ENCODE results near the gene RHEB.

Gene RHEB

DNA sequence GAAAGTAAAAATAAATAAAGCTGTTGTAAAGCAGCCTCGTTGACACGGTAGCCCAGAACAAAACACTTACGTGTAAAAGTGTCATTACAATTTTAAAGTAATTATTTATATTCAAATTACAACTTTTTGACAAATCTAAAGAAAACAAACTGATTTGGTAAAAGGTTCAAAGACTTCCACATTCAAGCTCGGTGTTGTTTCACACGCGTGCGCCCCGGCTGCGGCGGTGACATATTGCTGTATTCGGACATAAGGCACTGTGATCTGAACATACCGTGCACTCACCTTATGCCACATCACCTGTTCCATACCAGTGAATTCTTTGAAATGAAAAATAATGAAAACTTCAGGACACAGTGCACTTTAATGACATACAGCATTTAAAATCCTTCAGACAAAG lies 36.9 kb upstream of the RHEB start:
- H3K27ac ChIP-seq (replicated peaks): no peak overlapping the region
- DNase-seq (ENCODE audit: low read depth in 1 of 2, low spot score in 1 of 2): no peak
- no peaks in the 10 kb centered on the region for H3K27me3 ChIP-seq (ENCODE audit: insufficient read depth, poor library complexity, severe bottlenecking)
- no peak overlapping the region for H3K4me3 ChIP-seq (replicated peaks; ENCODE audit: insufficient read depth, low read length)
- TF ChIP-seq, protein P1, sequence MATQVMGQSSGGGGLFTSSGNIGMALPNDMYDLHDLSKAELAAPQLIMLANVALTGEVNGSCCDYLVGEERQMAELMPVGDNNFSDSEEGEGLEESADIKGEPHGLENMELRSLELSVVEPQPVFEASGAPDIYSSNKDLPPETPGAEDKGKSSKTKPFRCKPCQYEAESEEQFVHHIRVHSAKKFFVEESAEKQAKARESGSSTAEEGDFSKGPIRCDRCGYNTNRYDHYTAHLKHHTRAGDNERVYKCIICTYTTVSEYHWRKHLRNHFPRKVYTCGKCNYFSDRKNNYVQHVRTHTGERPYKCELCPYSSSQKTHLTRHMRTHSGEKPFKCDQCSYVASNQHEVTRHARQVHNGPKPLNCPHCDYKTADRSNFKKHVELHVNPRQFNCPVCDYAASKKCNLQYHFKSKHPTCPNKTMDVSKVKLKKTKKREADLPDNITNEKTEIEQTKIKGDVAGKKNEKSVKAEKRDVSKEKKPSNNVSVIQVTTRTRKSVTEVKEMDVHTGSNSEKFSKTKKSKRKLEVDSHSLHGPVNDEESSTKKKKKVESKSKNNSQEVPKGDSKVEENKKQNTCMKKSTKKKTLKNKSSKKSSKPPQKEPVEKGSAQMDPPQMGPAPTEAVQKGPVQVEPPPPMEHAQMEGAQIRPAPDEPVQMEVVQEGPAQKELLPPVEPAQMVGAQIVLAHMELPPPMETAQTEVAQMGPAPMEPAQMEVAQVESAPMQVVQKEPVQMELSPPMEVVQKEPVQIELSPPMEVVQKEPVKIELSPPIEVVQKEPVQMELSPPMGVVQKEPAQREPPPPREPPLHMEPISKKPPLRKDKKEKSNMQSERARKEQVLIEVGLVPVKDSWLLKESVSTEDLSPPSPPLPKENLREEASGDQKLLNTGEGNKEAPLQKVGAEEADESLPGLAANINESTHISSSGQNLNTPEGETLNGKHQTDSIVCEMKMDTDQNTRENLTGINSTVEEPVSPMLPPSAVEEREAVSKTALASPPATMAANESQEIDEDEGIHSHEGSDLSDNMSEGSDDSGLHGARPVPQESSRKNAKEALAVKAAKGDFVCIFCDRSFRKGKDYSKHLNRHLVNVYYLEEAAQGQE (IDR thresholded peaks at IDR 0.05; ENCODE audit: insufficient replicate concordance, low read depth): no peak
- no peak for TF ChIP-seq POLR2AphosphoS5 (IDR thresholded peaks at IDR 0.05; ENCODE audit: low read depth)
- TF ChIP-seq, protein P2, sequence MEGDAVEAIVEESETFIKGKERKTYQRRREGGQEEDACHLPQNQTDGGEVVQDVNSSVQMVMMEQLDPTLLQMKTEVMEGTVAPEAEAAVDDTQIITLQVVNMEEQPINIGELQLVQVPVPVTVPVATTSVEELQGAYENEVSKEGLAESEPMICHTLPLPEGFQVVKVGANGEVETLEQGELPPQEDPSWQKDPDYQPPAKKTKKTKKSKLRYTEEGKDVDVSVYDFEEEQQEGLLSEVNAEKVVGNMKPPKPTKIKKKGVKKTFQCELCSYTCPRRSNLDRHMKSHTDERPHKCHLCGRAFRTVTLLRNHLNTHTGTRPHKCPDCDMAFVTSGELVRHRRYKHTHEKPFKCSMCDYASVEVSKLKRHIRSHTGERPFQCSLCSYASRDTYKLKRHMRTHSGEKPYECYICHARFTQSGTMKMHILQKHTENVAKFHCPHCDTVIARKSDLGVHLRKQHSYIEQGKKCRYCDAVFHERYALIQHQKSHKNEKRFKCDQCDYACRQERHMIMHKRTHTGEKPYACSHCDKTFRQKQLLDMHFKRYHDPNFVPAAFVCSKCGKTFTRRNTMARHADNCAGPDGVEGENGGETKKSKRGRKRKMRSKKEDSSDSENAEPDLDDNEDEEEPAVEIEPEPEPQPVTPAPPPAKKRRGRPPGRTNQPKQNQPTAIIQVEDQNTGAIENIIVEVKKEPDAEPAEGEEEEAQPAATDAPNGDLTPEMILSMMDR (IDR thresholded peaks at IDR 0.05; ENCODE audit: insufficient read depth, low read length): no peak

DNA sequence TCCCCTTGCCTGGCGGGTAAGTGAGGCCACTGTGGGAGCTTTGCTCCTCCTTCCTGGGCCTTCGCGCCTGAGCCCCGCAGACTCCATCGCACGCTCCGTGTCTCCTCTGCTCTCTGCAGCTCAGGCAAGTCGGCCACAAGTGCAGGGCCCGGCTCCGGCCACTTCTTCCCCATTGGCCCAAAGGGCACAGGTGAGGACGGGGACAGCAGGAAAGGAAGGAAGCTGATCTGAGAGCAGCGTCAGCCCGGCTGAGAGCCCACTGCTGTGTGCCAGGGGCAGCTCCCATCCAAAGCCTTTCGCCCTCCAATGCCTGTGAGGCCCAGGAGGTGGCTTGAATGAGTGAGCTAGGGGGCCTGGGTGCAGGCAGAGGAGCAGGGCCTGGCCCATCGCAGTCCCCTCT lies 33.7 kb upstream of the RHEB start:
- H3K27me3 ChIP-seq (ENCODE audit: insufficient read depth, poor library complexity, severe bottlenecking): no peaks in the 10 kb centered on the region
- no peak for TF ChIP-seq SPI1 (IDR thresholded peaks at IDR 0.05; ENCODE audit: borderline replicate concordance, low read depth)
- TF ChIP-seq, protein P1 (IDR thresholded peaks at IDR 0.05; ENCODE audit: insufficient replicate concordance, low read depth): no peak
- TF ChIP-seq GABPA (IDR thresholded peaks at IDR 0.05; ENCODE audit: low read depth): no peak
- TF ChIP-seq, protein P2 (IDR thresholded peaks at IDR 0.05; ENCODE audit: insufficient read depth, low read length): no peak
- no peak for TF ChIP-seq POLR2AphosphoS5 (IDR thresholded peaks at IDR 0.05; ENCODE audit: low read depth)
- no peak overlapping the region for H3K27ac ChIP-seq (replicated peaks)
- no peak overlapping the region for H3K4me3 ChIP-seq (replicated peaks; ENCODE audit: insufficient read depth, low read length)
- no peak for DNase-seq (ENCODE audit: low read depth in 1 of 2, low spot score in 1 of 2)

DNA sequence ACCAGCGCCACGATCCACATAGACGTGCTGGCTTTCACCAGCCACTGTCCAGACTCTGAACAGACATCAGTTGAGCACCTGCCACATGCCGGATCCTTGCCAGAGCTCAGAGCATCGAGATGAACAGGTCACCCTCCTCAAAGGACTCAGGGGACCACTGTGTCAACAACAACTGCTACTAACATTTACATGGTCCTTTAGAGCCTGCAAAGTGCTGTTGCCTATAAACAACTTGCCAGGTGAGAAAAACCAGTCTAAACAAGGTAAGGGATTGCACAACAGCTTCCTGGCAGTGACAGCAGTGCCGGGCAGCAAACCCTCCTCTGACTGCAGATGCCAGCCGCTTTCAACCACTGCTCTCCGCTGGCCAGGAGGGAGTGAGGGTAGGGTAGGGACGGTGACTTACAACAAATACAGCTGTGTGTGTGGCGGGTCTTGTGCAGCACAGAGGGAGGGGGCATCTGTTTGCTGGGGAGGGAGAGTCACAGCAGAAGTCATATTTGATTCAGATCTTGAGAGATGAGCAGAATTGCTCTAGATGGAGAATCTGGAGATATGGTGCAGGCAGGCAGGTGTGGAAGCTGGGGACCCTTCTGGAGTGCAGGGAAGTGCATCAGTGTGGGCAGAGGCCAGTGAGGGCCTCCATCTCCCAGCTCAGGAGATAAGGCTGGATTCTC lies 32.8 kb upstream of the RHEB start:
- no peak for DNase-seq (ENCODE audit: low read depth in 1 of 2, low spot score in 1 of 2)
- Histone ChIP-seq H3K4me3 (replicated peaks; ENCODE audit: insufficient read depth, low read length) (no peak overlapping the region), H3K27me3 (ENCODE audit: insufficient read depth, poor library complexity, severe bottlenecking) (no peaks in the 10 kb centered on the region), H3K27ac (replicated peaks) (no peak overlapping the region)
- no peak for TF ChIP-seq SPI1 (IDR thresholded peaks at IDR 0.05; ENCODE audit: borderline replicate concordance, low read depth)
- TF ChIP-seq GABPA (IDR thresholded peaks at IDR 0.05; ENCODE audit: low read depth): no peak
- no peak for TF ChIP-seq POLR2AphosphoS5 (IDR thresholded peaks at IDR 0.05; ENCODE audit: low read depth)
- TF ChIP-seq, protein P2 (IDR thresholded peaks at IDR 0.05; ENCODE audit: insufficient read depth, low read length): no peak
- TF ChIP-seq, protein P1 (IDR thresholded peaks at IDR 0.05; ENCODE audit: insufficient replicate concordance, low read depth): no peak

All from HL-60 (cell line).